ENCODE measurements around the gene RNF41.

The RNF41 gene

DNA sequence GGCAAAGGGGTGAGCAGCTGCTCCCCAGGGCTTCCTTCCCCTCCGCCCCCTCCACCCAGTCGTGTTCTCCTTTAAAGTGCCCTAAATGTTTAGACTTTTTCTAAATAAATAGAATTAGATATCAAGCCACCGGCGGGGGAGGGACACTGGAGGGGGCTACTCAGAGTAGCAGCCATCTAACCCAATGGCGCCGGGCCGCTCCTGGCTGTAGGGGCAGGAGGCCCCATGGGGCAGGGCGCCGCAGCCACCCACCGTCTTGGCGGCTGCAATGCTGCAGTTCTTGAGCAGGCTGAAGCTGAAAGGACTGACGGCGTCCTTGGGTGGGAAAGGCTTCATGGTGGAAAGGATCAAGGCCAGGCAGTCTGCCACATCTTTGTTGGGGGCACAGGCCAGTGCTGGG, 21.3 kb upstream of the RNF41 start:
- TF ChIP-seq CTCF (IDR thresholded peaks at IDR 0.05; ENCODE audit: low read depth, low read length) = no peak
- no peak for DNase-seq (ENCODE audit: extremely low read depth, low read depth)

DNA sequence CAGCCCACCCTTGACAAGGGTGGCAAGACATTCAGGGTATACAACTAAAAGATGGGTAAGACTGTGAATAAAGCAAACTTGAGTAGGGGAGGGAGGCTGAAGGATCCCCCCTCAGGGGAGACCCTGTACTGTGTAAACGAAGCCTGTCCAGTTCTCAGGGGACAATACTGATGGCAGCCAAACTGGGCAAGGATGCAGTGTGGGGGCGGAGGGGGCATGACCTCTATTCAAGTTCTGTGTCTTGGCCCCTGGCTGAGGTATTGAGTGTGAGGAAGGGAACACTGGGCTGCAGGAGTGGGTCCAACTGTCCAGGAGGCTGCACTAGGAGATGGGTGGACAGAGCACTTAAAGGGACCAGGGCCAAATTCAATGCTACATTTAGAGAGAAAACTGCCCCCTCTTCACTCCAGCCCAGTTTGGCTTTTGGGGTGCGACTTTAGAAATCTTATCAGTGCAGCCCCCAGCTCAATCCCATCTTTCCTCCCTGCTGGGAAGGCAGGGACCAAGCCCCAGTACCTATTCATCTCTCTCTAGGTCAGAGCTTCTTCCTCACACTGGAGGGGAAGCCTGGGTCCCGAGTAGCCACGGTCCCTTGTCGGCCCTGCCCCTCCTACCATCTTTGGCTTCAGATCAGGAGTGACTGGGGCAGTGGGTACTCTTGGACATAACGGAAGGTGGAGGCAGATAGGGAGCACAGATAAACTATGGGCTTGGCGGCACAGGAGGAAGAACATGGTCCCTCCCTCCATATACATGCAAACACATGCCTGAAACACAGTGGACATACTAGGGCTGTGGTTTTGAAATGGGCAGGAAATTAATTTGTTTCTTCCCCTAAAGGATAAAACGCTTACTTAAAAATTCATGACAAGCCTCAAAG, 19.9 kb upstream of the RNF41 start:
- DNase-seq (ENCODE audit: extremely low read depth, low read depth) = no peak
- TF ChIP-seq CTCF (IDR thresholded peaks at IDR 0.05; ENCODE audit: low read depth, low read length) = no peak

GRCh38 chr12:56237552-56237951, 15.8 kb upstream of the RNF41 start:
- TF ChIP-seq CTCF (IDR thresholded peaks at IDR 0.05; ENCODE audit: low read depth, low read length) = no peak
- no peak for DNase-seq (ENCODE audit: extremely low read depth, low read depth)

GRCh38 chr12:56236985-56237384, 15.3 kb upstream of the RNF41 start:
- TF ChIP-seq CTCF (IDR thresholded peaks at IDR 0.05; ENCODE audit: low read depth, low read length) = no peak
- DNase-seq (ENCODE audit: extremely low read depth, low read depth) = no peak

- no peak for DNase-seq (ENCODE audit: extremely low read depth, low read depth)
- TF ChIP-seq CTCF (IDR thresholded peaks at IDR 0.05; ENCODE audit: low read depth, low read length) = no peak
Observed at GRCh38 chr12:56236091-56236490, 14.4 kb upstream of the RNF41 start.

DNA sequence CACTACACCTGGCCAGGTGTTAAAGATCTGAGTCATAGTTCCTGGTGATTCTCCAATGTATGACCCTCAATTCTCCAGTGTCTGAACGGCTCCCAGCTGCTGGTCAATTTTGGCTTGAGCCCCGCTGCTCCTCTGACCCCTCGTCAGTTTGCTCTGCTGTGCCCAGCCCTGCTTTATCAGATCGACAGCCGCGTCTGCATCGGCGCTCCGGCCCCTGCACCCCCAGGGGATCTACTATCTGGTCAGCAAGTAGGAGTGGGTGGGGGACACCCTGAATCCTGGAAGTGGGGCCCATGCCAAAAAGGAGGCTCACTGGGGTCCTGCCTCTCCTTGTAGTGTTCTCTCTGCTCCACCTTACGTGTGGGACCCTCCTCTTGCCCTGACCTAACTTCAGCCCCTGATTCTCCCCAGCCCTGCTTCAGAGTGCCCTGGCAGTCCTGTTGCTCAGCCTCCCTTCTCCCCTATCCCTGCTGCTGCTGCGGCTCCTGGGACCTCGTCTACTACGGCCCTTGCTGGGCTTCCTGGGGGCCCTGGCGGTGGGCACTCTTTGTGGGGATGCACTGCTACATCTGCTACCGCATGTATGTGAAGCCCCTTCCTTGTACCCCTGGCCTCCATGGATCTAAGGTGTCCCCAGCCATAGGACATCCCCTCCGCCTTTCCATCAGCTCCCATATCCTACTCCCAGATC, 13.2 kb upstream of the RNF41 start:
- no peak for DNase-seq (ENCODE audit: extremely low read depth, low read depth)
- no peak for TF ChIP-seq CTCF (IDR thresholded peaks at IDR 0.05; ENCODE audit: low read depth, low read length)

GRCh38 chr12:56231184-56231582, 9.5 kb upstream of the RNF41 start:
- TF ChIP-seq CTCF (IDR thresholded peaks at IDR 0.05; ENCODE audit: low read depth, low read length) = no peak
- no peak for DNase-seq (ENCODE audit: extremely low read depth, low read depth)

All from AG09319 (cell line).